Measurements from ENCODE around the gene CLDN6. TPM values are rescaled to one million over a fixed set of nuclear protein-coding genes. Genes with fewer than 3 reads are reported as not detected.

The CLDN6 gene
- total RNA-seq, 1 experiment from 2014 or later: 0.49 TPM

GRCh38 chr16:3026003-3026378, 8.0 kb upstream of the CLDN6 start:
- CTCF ChIA-PET: no interaction called here
- Histone ChIP-seq H3K79me2 (ENCODE audit: insufficient read depth, low read length) (peaks cover 20% of the 10 kb centered on the region; the same call in 1 of the 2 replicates), H3K36me3 (ENCODE audit: control insufficient read depth in 1 of 2, insufficient read depth in 2 of 2, low read length in 2 of 2) (peaks cover 8 to 32% of the 10 kb centered on the region in 2 experiments; a peak in 2 of 4 replicates), H3K4me1 (ENCODE audit: control insufficient read depth in 1 of 2, insufficient read depth in 2 of 2, low read length in 2 of 2) (peaks cover 16 to 55% of the 10 kb centered on the region in 2 experiments), H3K27ac (ENCODE audit: low read depth, low read length) (no peak overlapping the region), H3K9me2 (ENCODE audit: insufficient read depth) (no peaks in the 10 kb centered on the region), H3K27me3 (ENCODE audit: insufficient read depth, low read length) (no peaks in the 10 kb centered on the region), H3K9me3 (ENCODE audit: control insufficient read depth in 1 of 2, insufficient read depth in 1 of 2, low read depth in 1 of 2, low read length in 2 of 2) (no peaks in the 10 kb centered on the region), H3K4me2 (ENCODE audit: low read length) (no peak overlapping the region), H3K9ac (ENCODE audit: low read length) (no peak overlapping the region), H3K4me3 (replicated peaks in 1 of 2; ENCODE audit: low read depth in 1 of 2, low read length in 2 of 2) (no peak overlapping the region), H2AFZ (ENCODE audit: low read depth, low read length, poor library complexity, severe bottlenecking) (no peak overlapping the region), H4K20me1 (ENCODE audit: insufficient read depth) (no peaks in the 10 kb centered on the region)
- no peak for DNase-seq (ENCODE audit: low read depth, low spot score)
- no peak for ATAC-seq
- intact Hi-C loops (cut with micrococcal nuclease): no loop called here
- RAD21 ChIA-PET (ENCODE audit: low non-redundant PET in 1 of 2, low total read pairs in 2 of 2, uncharacterized antibody in 2 of 2, unreplicated experiment in 2 of 2): no interaction called here
- POLR2A ChIA-PET: no interaction called here
- no peak for TF ChIP-seq EGR1 (IDR thresholded peaks at IDR 0.05; ENCODE audit: low read depth)
- no peak for TF ChIP-seq ZNF274 (IDR thresholded peaks at IDR 0.05; ENCODE audit: low read depth, low read length)
- no peak for TF ChIP-seq ATF3 (IDR thresholded peaks at IDR 0.05)
- no peak for TF ChIP-seq JUND (IDR thresholded peaks at IDR 0.05)
- no peak for TF ChIP-seq SP1 (IDR thresholded peaks at IDR 0.05; ENCODE audit: low read depth)
- TF ChIP-seq SIN3A (IDR thresholded peaks at IDR 0.05; ENCODE audit: low read depth): no peak
- no peak for TF ChIP-seq RAD21 (IDR thresholded peaks at IDR 0.05; ENCODE audit: low read depth)
- TF ChIP-seq ZBTB33 (IDR thresholded peaks at IDR 0.05; ENCODE audit: extremely low read depth, insufficient replicate concordance, low read length): no peak
- no TSS peak for BruUV-seq (replicated peaks)

Data from HCT116 (cell line).